ENCODE measurements around the gene ZNG1A.
"Not testable (repeated sequence)": the region's sequence is repeated elsewhere in the genome, so short reads cannot be mapped to it uniquely, and the experiment has no call there.

DNA sequence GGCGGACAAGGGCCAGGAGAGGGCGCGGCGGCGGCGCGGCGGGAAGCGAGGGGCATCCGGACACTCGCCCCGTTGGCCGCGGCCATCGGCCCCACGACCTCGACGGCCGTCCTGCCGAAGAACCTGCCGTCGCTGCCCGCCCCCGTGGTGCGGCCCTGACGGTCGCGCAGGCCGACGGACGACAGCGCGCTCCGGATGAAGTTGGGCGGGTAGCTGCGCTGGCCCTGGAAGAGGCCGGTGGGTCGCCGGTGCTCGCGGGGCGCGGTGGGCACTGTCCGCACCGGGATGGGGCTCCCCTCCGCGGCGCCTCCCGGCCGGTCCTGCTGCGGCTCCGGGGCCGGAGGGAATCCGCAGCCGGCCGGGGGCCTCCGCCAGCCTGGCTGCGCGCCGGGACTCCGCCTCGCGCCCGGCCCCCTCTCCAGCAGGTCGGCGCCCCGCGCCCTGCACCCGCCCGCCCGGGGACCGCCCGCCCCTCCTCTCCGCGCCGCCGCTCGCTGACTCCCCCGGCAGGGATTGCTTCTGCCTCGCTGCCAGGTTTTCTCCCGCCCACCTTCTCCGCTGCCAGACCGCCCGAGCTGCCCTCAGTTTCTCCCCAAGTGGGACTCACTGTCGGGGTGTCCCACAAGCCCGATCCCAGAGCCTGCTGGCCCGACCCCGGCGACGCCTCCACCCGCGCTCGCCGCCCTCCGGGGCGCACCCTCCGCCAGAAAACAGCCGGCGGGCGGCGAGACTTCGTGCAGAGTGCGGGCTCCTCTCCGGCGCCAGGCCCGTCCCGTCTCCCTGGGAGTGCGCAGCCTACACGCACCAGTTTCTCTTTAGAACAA, 105.6 kb downstream of the ZNG1A start:
- TF ChIP-seq, protein P1, sequence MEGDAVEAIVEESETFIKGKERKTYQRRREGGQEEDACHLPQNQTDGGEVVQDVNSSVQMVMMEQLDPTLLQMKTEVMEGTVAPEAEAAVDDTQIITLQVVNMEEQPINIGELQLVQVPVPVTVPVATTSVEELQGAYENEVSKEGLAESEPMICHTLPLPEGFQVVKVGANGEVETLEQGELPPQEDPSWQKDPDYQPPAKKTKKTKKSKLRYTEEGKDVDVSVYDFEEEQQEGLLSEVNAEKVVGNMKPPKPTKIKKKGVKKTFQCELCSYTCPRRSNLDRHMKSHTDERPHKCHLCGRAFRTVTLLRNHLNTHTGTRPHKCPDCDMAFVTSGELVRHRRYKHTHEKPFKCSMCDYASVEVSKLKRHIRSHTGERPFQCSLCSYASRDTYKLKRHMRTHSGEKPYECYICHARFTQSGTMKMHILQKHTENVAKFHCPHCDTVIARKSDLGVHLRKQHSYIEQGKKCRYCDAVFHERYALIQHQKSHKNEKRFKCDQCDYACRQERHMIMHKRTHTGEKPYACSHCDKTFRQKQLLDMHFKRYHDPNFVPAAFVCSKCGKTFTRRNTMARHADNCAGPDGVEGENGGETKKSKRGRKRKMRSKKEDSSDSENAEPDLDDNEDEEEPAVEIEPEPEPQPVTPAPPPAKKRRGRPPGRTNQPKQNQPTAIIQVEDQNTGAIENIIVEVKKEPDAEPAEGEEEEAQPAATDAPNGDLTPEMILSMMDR (IDR thresholded peaks at IDR 0.05) = not testable (repeated sequence)
- not testable (repeated sequence) for TF ChIP-seq EZH2 (IDR thresholded peaks at IDR 0.05; ENCODE audit: borderline replicate concordance, insufficient read depth, low read depth, low read length, poor library complexity, severe bottlenecking)
